Stimulated activated memory B cell treated with anti-CD40 and anti-IgM and Interleukin-4, amounts not matched to agents 10 μg/mL and 1 μg/mL and 100 μg/mL, for 72 hours (primary cell): ENCODE measurements around the gene KRTAP5-4.
A peak's percentile ranks its signal among the peaks of the same experiment; 100 is the strongest.
"Not testable (repeated sequence)": the region's sequence is repeated elsewhere in the genome, so short reads cannot be mapped to it uniquely, and the experiment has no call there.

Source experiments
- ATAC-seq: fragments of 150-1000 bp; cut with Tn5 transposase; 2 replicates; pipeline ENCODE4 v1.10.0; 2021
- H3K27ac Mint-ChIP-seq: one replicate; pipeline ENCODE4 v1.8.0; 2022; ENCODE audit warnings: mild to moderate bottlenecking, mixed read lengths
- H3K27me3 Mint-ChIP-seq: one replicate; pipeline ENCODE4 v1.8.0; 2022; ENCODE audit warnings: mixed read lengths
- H3K36me3 Mint-ChIP-seq: one replicate; pipeline ENCODE4 v1.8.0; 2022; ENCODE audit warnings: mixed read lengths
- H3K4me1 Mint-ChIP-seq: one replicate; pipeline ENCODE4 v1.8.0; 2022; ENCODE audit warnings: mixed read lengths
- H3K4me3 Mint-ChIP-seq: one replicate; pipeline ENCODE4 v1.8.0; 2022; ENCODE audit warnings: mild to moderate bottlenecking, moderate library complexity, mixed read lengths
- H3K9me3 Mint-ChIP-seq: one replicate; pipeline ENCODE4 v1.8.0; 2022; ENCODE audit warnings: mixed read lengths

Gene KRTAP5-4

GRCh38 chr11:1581976-1582375 is 40.0 kb downstream of the KRTAP5-4 start:
- H3K36me3 Mint-ChIP-seq: peaks cover 8% of the 10 kb centered on the region
- ATAC-seq: no peak
- H3K27me3 Mint-ChIP-seq: peaks cover 19% of the 10 kb centered on the region
- H3K4me1 Mint-ChIP-seq: peaks cover 23% of the 10 kb centered on the region
- no peak overlapping the region for H3K4me3 Mint-ChIP-seq
- peaks cover 7% of the 10 kb centered on the region for H3K9me3 Mint-ChIP-seq
- H3K27ac Mint-ChIP-seq: no peak overlapping the region

GRCh38 chr11:1576825-1577224 is 45.1 kb downstream of the KRTAP5-4 start:
- no peak for ATAC-seq
- H3K9me3 Mint-ChIP-seq: peaks cover 7% of the 10 kb centered on the region
- peaks cover 8% of the 10 kb centered on the region for H3K36me3 Mint-ChIP-seq
- H3K4me3 Mint-ChIP-seq: no peak overlapping the region
- H3K27ac Mint-ChIP-seq: no peak overlapping the region
- H3K27me3 Mint-ChIP-seq: no peaks in the 10 kb centered on the region
- H3K4me1 Mint-ChIP-seq: peaks cover 16% of the 10 kb centered on the region

GRCh38 chr11:1575756-1576155 is 46.2 kb downstream of the KRTAP5-4 start:
- peak overlapping the region; percentile 51 for H3K4me3 Mint-ChIP-seq
- H3K27me3 Mint-ChIP-seq, ATAC-seq: not testable (repeated sequence)

GRCh38 chr11:1574933-1575242 is 47.0 kb downstream of the KRTAP5-4 start:
- H3K4me1 Mint-ChIP-seq: peaks cover 25% of the 10 kb centered on the region
- no peak overlapping the region for H3K27ac Mint-ChIP-seq
- ATAC-seq: no peak
- H3K4me3 Mint-ChIP-seq: no peak overlapping the region
- H3K27me3 Mint-ChIP-seq: no peaks in the 10 kb centered on the region
- H3K9me3 Mint-ChIP-seq: peaks cover 7% of the 10 kb centered on the region
- H3K36me3 Mint-ChIP-seq: peaks cover 8% of the 10 kb centered on the region

More at GRCh38 chr11:1575756-1576155, 46.2 kb downstream of the KRTAP5-4 start:
- H3K9me3 Mint-ChIP-seq, H3K27ac Mint-ChIP-seq, H3K36me3 Mint-ChIP-seq: not testable (repeated sequence)
- H3K4me1 Mint-ChIP-seq: peaks cover 16% of the 10 kb centered on the region

- peak overlapping the region; percentile 77 for H3K4me3 Mint-ChIP-seq
- peaks cover 7% of the 10 kb centered on the region for H3K9me3 Mint-ChIP-seq
- peaks cover 8% of the 10 kb centered on the region for H3K36me3 Mint-ChIP-seq
- ATAC-seq: peak; percentile 84
- H3K4me1 Mint-ChIP-seq: peaks cover 30% of the 10 kb centered on the region
- H3K27ac Mint-ChIP-seq: peak overlapping the region; percentile 70
- H3K27me3 Mint-ChIP-seq: no peaks in the 10 kb centered on the region
Observed at GRCh38 chr11:1574238-1574932, 47.6 kb downstream of the KRTAP5-4 start.

GRCh38 chr11:1573903-1574237 is 48.1 kb downstream of the KRTAP5-4 start:
- no peaks in the 10 kb centered on the region for H3K27me3 Mint-ChIP-seq
- peaks cover 7% of the 10 kb centered on the region for H3K9me3 Mint-ChIP-seq
- ATAC-seq: peak; percentile 51
- peaks cover 3% of the 10 kb centered on the region for H3K36me3 Mint-ChIP-seq
- H3K4me3 Mint-ChIP-seq: peak overlapping the region; percentile 77
- H3K4me1 Mint-ChIP-seq: peaks cover 34% of the 10 kb centered on the region
- peak overlapping the region; percentile 70 for H3K27ac Mint-ChIP-seq

- ATAC-seq: peak; percentile 6
- no peaks in the 10 kb centered on the region for H3K27me3 Mint-ChIP-seq
- peaks cover 3% of the 10 kb centered on the region for H3K9me3 Mint-ChIP-seq
- peak overlapping the region; percentile 77 for H3K4me3 Mint-ChIP-seq
- peak overlapping the region; percentile 70 for H3K27ac Mint-ChIP-seq
- no peaks in the 10 kb centered on the region for H3K36me3 Mint-ChIP-seq
- H3K4me1 Mint-ChIP-seq: peaks cover 34% of the 10 kb centered on the region
Observed at GRCh38 chr11:1573077-1573902, 48.6 kb downstream of the KRTAP5-4 start.

GRCh38 chr11:1572197-1573076 is 49.5 kb downstream of the KRTAP5-4 start, which contains the start of gene DUSP8:
TSS of gene DUSP8 (minus strand) at chr11:1572271. CDS start at chr11:1565826, 6,445 bp downstream.
- peak within 1 kb of the TSS; percentile 77 for H3K4me3 Mint-ChIP-seq
- no peaks in the 10 kb centered on the region for H3K36me3 Mint-ChIP-seq
- no peaks in the 10 kb centered on the region for H3K27me3 Mint-ChIP-seq
- ATAC-seq: peak; percentile 66
- peak within 1 kb of the TSS; percentile 70 for H3K27ac Mint-ChIP-seq
- no peaks in the 10 kb centered on the region for H3K9me3 Mint-ChIP-seq
- peaks cover 34% of the 10 kb centered on the region for H3K4me1 Mint-ChIP-seq

GRCh38 chr11:1571760-1572196 is 50.2 kb downstream of the KRTAP5-4 start:
- peaks cover 34% of the 10 kb centered on the region for H3K4me1 Mint-ChIP-seq
- no peaks in the 10 kb centered on the region for H3K27me3 Mint-ChIP-seq
- no peaks in the 10 kb centered on the region for H3K36me3 Mint-ChIP-seq
- no peak for ATAC-seq
- no peaks in the 10 kb centered on the region for H3K9me3 Mint-ChIP-seq
- no peak overlapping the region for H3K27ac Mint-ChIP-seq
- no peak overlapping the region for H3K4me3 Mint-ChIP-seq
